ENCODE measurements around the gene HP1BP3.

GRCh38 chr1:20702416-20702815 lies 84.7 kb downstream of the HP1BP3 start:
- no peak for TF ChIP-seq CTCF (IDR thresholded peaks at IDR 0.05; ENCODE audit: low read depth, low read length)
- TF ChIP-seq EZH2phosphoT487 (IDR thresholded peaks at IDR 0.05; ENCODE audit: low read depth) = no peak
